GM12878 (cell line): Measurements from ENCODE around the gene METTL8.

ENCODE experiments used
- KAT2A ChIP-seq: conservative IDR thresholded peaks from 2 replicates; pipeline ENCODE4 v1.6.1; 2011; ENCODE audit warnings: low read depth, low read length; ENCODE audit not compliant: control insufficient read depth
- NBN ChIP-seq: fragments of 450-650 bp; IDR thresholded peaks from 2 replicates; pipeline ENCODE4 v1.6.1; 2016
- POLR2AphosphoS5 ChIP-seq: IDR thresholded peaks from 2 replicates; pipeline ENCODE4 v1.6.1; 2011; ENCODE audit warnings: mild to moderate bottlenecking, low read length, inconsistent platforms
- SIN3A ChIP-seq: IDR thresholded peaks from 2 replicates; pipeline ENCODE4 v1.6.1; 2012; ENCODE audit warnings: low read depth, low read length, improper control_type of control experiment
- YY1 ChIP-seq: IDR thresholded peaks from 2 replicates; pipeline ENCODE4 v1.6.1; 2011; ENCODE audit warnings: low read depth, mild to moderate bottlenecking, low read length
- TF ChIP-seq, protein P1 (sequence below): IDR thresholded peaks from 2 replicates; pipeline ENCODE4 v1.6.1; 2012; ENCODE audit warnings: low read depth, low read length, improper control_type of control experiment

DNA sequence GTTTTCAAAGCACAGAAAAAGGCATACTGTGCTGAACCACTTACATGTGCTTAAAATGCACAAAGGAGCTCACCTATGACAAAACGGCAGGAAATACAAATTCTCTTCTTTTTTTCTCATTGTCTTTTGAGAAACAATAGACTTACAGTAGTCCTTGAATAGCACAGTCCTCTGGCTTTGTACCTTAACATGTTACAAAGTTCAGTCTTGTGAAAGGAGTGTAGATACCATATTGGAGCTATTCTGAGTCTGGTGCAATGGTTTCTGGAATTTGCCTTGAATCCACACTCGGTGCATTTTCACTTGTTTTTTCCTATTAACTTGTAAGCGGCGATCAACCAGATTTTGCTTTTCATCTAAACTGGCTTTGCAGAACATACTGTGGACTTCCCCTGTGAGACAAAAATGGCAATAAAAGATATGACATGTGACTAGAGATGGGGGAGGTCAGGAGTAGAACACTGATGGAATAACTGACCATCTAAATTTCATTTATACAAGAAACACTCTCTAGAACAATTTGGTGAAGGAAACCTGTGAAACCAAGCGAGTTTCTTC is 109.7 kb downstream of the METTL8 start:
- TF ChIP-seq NBN: no peak; the same call in 1 of the 2 replicates
- no peak for TF ChIP-seq KAT2A
- TF ChIP-seq, protein P1, sequence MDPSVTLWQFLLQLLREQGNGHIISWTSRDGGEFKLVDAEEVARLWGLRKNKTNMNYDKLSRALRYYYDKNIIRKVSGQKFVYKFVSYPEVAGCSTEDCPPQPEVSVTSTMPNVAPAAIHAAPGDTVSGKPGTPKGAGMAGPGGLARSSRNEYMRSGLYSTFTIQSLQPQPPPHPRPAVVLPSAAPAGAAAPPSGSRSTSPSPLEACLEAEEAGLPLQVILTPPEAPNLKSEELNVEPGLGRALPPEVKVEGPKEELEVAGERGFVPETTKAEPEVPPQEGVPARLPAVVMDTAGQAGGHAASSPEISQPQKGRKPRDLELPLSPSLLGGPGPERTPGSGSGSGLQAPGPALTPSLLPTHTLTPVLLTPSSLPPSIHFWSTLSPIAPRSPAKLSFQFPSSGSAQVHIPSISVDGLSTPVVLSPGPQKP: no peak
- TF ChIP-seq POLR2AphosphoS5: no peak
- no peak for TF ChIP-seq SIN3A
- TF ChIP-seq YY1: 0 out of 2 replicates have a peak, but pooled peaks have one; percentile 23
